SK-N-SH (cell line): ENCODE data around the gene KCTD11. TPM values are rescaled to one million over a fixed set of nuclear protein-coding genes. Genes with fewer than 3 reads are reported as not detected.

ENCODE experiments used
- CTCF ChIA-PET: fragments of 300-600, 350-600 bp; formaldehyde crosslinking; extraction: SDS; loops from one replicate; lab custom pipeline; 2021; lab: Yijun Ruan, JAX
- POLR2A ChIA-PET: fragments of 350-600 bp; sonication (Branson Sonifier 250); formaldehyde crosslinking; extraction: SDS; loops from one replicate; lab custom pipeline; 2020; ENCODE audit warnings: antibody characterized with exemption, inconsistent platforms; lab: Yijun Ruan, JAX
- DNase-seq: peaks from one replicate; pipeline ENCODE4 v3.0.0; 2012
- H2AFZ ChIP-seq: fragments of 200-600 bp; sonication (generic); 2 replicates; pipeline ENCODE4 v1.8.1; 2016; ENCODE audit warnings: antibody characterized with exemption, mild to moderate bottlenecking, low read depth
- H3F3A ChIP-seq: fragments of 200-600 bp; sonication (generic); replicated peaks from 2 replicates; pipeline ENCODE3; 2016; ENCODE audit warnings: antibody characterized with exemption, mild to moderate bottlenecking; ENCODE audit not compliant: insufficient read depth
- H3K27ac ChIP-seq, 2 experiments: fragments of 200-500 bp in 1 of 2; fragments of 200-600 bp in 1 of 2; sonication (Bioruptor generic) in 1 of 2; sonication (generic), shearing (Covaris generic) in 1 of 2; 2 replicates each; pipeline versions ENCODE4 v1.5.1 to v1.6.1; 2014 to 2016; ENCODE audit warnings: low read depth in 2 of 2, inconsistent platforms in 1 of 2, low read length in 1 of 2, mild to moderate bottlenecking in 1 of 2, mixed read lengths in 1 of 2
- H3K27me3 ChIP-seq: fragments of 200-600 bp; sonication (generic), shearing (Covaris generic); 2 replicates; pipeline ENCODE4 v1.6.1; 2016; ENCODE audit warnings: mixed run types; ENCODE audit not compliant: insufficient read depth
- H3K36me3 ChIP-seq, 2 experiments: fragments of 200-500 bp in 1 of 2; fragments of 200-600 bp in 1 of 2; sonication (Bioruptor generic) in 1 of 2; sonication (generic) in 1 of 2; replicated peaks in 1 of 2; 2 replicates each; pipeline versions ENCODE3 to v1.5.1; 2014 to 2016; ENCODE audit warnings: low read length in 1 of 2, mild to moderate bottlenecking in 1 of 2; ENCODE audit not compliant: insufficient read depth in 2 of 2, control insufficient read depth in 1 of 2
- H3K4me1 ChIP-seq, 2 experiments: fragments of 200-500 bp in 1 of 2; fragments of 200-600 bp in 1 of 2; sonication (Bioruptor generic) in 1 of 2; sonication (generic), shearing (Covaris generic) in 1 of 2; 2 replicates each; pipeline versions ENCODE4 v1.5.1 to v1.6.1; 2014 to 2016; ENCODE audit warnings: low read depth in 1 of 2, low read length in 1 of 2, mixed run types in 1 of 2; ENCODE audit not compliant: insufficient read depth in 2 of 2, control insufficient read depth in 1 of 2
- H3K4me2 ChIP-seq: fragments of 200-600 bp; sonication (generic), shearing (Covaris generic); 2 replicates; pipeline ENCODE4 v1.6.1; 2017; ENCODE audit warnings: mixed run types
- H3K4me3 ChIP-seq, 2 experiments: fragments of 200-500 bp in 1 of 2; fragments of 200-600 bp in 1 of 2; sonication (Bioruptor generic) in 1 of 2; sonication (generic), shearing (Covaris generic) in 1 of 2; 2 replicates each; pipeline versions ENCODE4 v1.5.1 to v1.8.1; 2014 to 2016; ENCODE audit warnings: low read depth in 2 of 2, inconsistent platforms in 1 of 2, low read length in 1 of 2, mild to moderate bottlenecking in 1 of 2, mixed read lengths in 1 of 2, moderate library complexity in 1 of 2
- H3K79me2 ChIP-seq: fragments of 200-600 bp; sonication (generic); 2 replicates; pipeline ENCODE4 v1.8.1; 2017; ENCODE audit warnings: mild to moderate bottlenecking; ENCODE audit not compliant: insufficient read depth
- H3K9ac ChIP-seq: fragments of 200-600 bp; sonication (generic); 2 replicates; pipeline ENCODE4 v1.6.1; 2017; ENCODE audit warnings: mixed run types
- H3K9me2 ChIP-seq: fragments of 200-600 bp; sonication (generic); 2 replicates; pipeline ENCODE4 v1.6.1; 2017; ENCODE audit warnings: mixed run types
- H3K9me3 ChIP-seq: fragments of 200-600 bp; sonication (generic); 2 replicates; pipeline ENCODE4 v1.6.1; 2017; ENCODE audit warnings: mixed run types, mild to moderate bottlenecking, moderate library complexity
- H4K20me1 ChIP-seq: fragments of 200-600 bp; sonication (generic); 2 replicates; pipeline ENCODE4 v1.6.1; 2017; ENCODE audit warnings: mild to moderate bottlenecking, mixed run types; ENCODE audit not compliant: insufficient read depth
- ELF1 ChIP-seq: IDR thresholded peaks from 2 replicates; pipeline ENCODE4 v1.4.0; 2012
- FOSL2 ChIP-seq: IDR thresholded peaks from 2 replicates; pipeline ENCODE4 v1.4.0; 2012; ENCODE audit warnings: low read depth, mild to moderate bottlenecking, moderate library complexity, borderline replicate concordance
- GABPA ChIP-seq: IDR thresholded peaks from 2 replicates; pipeline ENCODE4 v1.4.0; 2012; ENCODE audit warnings: low read depth, mild to moderate bottlenecking
- GATA2 ChIP-seq: sonication (generic); formaldehyde crosslinking; IDR thresholded peaks from 2 replicates; pipeline ENCODE4 v1.5.0; 2020; ENCODE audit warnings: mild to moderate bottlenecking, missing genetic modification reagents
- JUND ChIP-seq: IDR thresholded peaks from 2 replicates; pipeline ENCODE4 v1.4.0; 2012
- MEF2A ChIP-seq: IDR thresholded peaks from 2 replicates; pipeline ENCODE4 v1.4.0; 2012; ENCODE audit warnings: low read depth, borderline replicate concordance
- NFIC ChIP-seq: IDR thresholded peaks from 2 replicates; pipeline ENCODE4 v1.4.0; 2012; ENCODE audit warnings: borderline replicate concordance
- NRF1 ChIP-seq: IDR thresholded peaks from 2 replicates; pipeline ENCODE4 v1.6.1; 2012; ENCODE audit warnings: low read depth, mild to moderate bottlenecking, low read length
- POLR2AphosphoS5 ChIP-seq: IDR thresholded peaks from 2 replicates; pipeline ENCODE4 v1.6.1; 2012; ENCODE audit warnings: low read depth, low read length
- RCOR1 ChIP-seq: fragments of 150-350 bp; IDR thresholded peaks from 2 replicates; pipeline ENCODE4 v1.6.1; 2017; ENCODE audit warnings: antibody characterized with exemption, low read length
- RXRA ChIP-seq: IDR thresholded peaks from 2 replicates; pipeline ENCODE4 v1.4.0; 2012; ENCODE audit warnings: low read depth, mild to moderate bottlenecking, borderline replicate concordance
- SMC3 ChIP-seq: IDR thresholded peaks from 2 replicates; pipeline ENCODE4 v1.6.1; 2012; ENCODE audit warnings: low read depth, low read length, improper control_type of control experiment
- TAF1 ChIP-seq: IDR thresholded peaks from 2 replicates; pipeline ENCODE4 v1.6.1; 2012; ENCODE audit warnings: low read depth, mild to moderate bottlenecking, low read length, moderate library complexity, borderline replicate concordance
- TEAD4 ChIP-seq: IDR thresholded peaks from 2 replicates; pipeline ENCODE4 v1.4.0; 2012; ENCODE audit warnings: mild to moderate bottlenecking, borderline replicate concordance; ENCODE audit not compliant: insufficient read depth
- YY1 ChIP-seq: IDR thresholded peaks from 2 replicates; pipeline ENCODE4 v1.4.0; 2012; ENCODE audit warnings: low read depth, mild to moderate bottlenecking
- WGBS: methylation state at CpG from one replicate; pipeline ENCODE4 v1.1.6; 2017; ENCODE audit warnings: low lambda C conversion rate; 5-methylcytosine and 5-hydroxymethylcytosine counted together
- polyA plus RNA-seq, 3 experiments: library from polyadenylated mRNA; depleted of rRNA; stranded (reverse); fragments of >200 nt; gene quantifications; 2 replicates each; pipeline ENCODE4 v1.2.3, GENCODE V29; 2012
- TF ChIP-seq, protein P1 (sequence below): IDR thresholded peaks from 2 replicates; pipeline ENCODE4 v1.6.1; 2012; ENCODE audit warnings: mild to moderate bottlenecking, low read depth, low read length, moderate library complexity
- TF ChIP-seq, protein P2 (sequence below): IDR thresholded peaks from 2 replicates; pipeline ENCODE4 v1.4.0; 2012; ENCODE audit warnings: low read depth
- TF ChIP-seq, protein P3 (sequence below): IDR thresholded peaks from 2 replicates; pipeline ENCODE4 v1.4.0; 2012; ENCODE audit warnings: low read depth, borderline replicate concordance

Gene KCTD11
- polyA plus RNA-seq, 1 of the 3 experiments (the other 2 are of a cell fraction), result 9.5 TPM

DNA sequence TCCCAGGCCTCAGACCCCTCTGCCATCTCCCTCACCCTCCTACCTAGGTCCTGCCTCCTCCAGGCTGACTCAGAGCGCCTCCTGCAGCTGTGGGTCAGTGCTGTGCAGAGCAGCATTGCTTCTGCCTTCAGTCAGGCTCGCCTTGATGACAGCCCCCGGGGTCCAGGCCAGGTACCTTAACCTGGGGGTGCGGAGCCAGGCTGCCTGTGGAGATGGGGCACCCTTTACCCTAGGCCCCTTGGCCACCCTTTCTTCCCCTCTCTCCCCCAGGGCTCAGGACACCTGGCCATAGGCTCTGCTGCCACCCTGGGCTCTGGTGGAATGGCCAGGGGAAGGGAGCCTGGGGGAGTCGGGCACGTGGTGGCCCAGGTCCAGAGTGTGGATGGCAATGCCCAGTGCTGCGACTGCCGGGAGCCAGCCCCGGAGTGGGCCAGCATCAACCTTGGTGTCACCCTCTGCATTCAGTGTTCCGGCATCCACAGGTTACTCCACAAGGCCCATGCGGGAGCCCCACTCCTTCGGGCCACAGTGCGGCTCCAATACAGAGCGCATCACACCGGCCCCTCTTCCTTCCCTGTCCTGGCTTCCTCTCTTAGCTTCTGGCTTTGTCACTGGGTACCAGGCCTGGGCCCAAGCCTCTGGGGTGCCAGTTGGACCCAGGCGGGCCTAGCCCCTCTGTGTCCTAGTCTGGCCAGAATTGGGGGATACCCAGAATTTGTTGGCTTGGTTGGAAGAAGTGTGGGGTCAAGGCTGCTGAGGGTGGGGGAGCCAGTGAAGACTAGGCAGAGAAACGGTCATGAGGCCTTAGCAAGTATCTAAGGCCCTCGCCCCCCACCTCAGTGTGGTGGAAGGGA, 5.0 kb upstream of the KCTD11 start:
- no peaks in the 10 kb centered on the region for H3K9me3 ChIP-seq
- no peaks in the 10 kb centered on the region for H3K36me3 ChIP-seq
- peaks cover 11% of the 10 kb centered on the region for H3K79me2 ChIP-seq
- no peak overlapping the region for H3K9ac ChIP-seq
- no peak overlapping the region for H3K27ac ChIP-seq
- H4K20me1 ChIP-seq, result no peaks in the 10 kb centered on the region; the same call in 1 of the 2 replicates
- peaks cover 18% of the 10 kb centered on the region for H3F3A ChIP-seq
- peaks cover 10% of the 10 kb centered on the region; the same call in 1 of the 2 replicates for H3K27me3 ChIP-seq
- CTCF ChIA-PET, result interaction anchor here (0.8 to 5.6 kb wide), 9 partner anchors 8 to 214 kb away, joined by 3 to 55 read pairs (median 7); partner anchors contain the start of genes ACAP1, DVL2, GABARAP and SENP3
- POLR2A ChIA-PET, result no interaction called here
- H3K4me1 ChIP-seq, result peaks cover 6 to 16% of the 10 kb centered on the region in 2 experiments; a peak in 2 of 4 replicates
- H3K4me2 ChIP-seq, result no peak overlapping the region
- 74% methylated on average over 17 of the region's 18 CpGs for WGBS
- no peak overlapping the region for H2AFZ ChIP-seq
- no peak overlapping the region for H3K4me3 ChIP-seq
- TF ChIP-seq POLR2AphosphoS5, result no peak
- TF ChIP-seq RCOR1, result no peak
- no peak for TF ChIP-seq FOSL2
- no peak for TF ChIP-seq JUND
- no peak for TF ChIP-seq NRF1
- TF ChIP-seq, protein P1, sequence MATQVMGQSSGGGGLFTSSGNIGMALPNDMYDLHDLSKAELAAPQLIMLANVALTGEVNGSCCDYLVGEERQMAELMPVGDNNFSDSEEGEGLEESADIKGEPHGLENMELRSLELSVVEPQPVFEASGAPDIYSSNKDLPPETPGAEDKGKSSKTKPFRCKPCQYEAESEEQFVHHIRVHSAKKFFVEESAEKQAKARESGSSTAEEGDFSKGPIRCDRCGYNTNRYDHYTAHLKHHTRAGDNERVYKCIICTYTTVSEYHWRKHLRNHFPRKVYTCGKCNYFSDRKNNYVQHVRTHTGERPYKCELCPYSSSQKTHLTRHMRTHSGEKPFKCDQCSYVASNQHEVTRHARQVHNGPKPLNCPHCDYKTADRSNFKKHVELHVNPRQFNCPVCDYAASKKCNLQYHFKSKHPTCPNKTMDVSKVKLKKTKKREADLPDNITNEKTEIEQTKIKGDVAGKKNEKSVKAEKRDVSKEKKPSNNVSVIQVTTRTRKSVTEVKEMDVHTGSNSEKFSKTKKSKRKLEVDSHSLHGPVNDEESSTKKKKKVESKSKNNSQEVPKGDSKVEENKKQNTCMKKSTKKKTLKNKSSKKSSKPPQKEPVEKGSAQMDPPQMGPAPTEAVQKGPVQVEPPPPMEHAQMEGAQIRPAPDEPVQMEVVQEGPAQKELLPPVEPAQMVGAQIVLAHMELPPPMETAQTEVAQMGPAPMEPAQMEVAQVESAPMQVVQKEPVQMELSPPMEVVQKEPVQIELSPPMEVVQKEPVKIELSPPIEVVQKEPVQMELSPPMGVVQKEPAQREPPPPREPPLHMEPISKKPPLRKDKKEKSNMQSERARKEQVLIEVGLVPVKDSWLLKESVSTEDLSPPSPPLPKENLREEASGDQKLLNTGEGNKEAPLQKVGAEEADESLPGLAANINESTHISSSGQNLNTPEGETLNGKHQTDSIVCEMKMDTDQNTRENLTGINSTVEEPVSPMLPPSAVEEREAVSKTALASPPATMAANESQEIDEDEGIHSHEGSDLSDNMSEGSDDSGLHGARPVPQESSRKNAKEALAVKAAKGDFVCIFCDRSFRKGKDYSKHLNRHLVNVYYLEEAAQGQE, result no peak
- TF ChIP-seq ELF1, result no peak
- no peak for TF ChIP-seq SMC3
- no peak for TF ChIP-seq NFIC
- TF ChIP-seq GATA2, result no peak
- TF ChIP-seq TEAD4, result no peak
- TF ChIP-seq, protein P2, sequence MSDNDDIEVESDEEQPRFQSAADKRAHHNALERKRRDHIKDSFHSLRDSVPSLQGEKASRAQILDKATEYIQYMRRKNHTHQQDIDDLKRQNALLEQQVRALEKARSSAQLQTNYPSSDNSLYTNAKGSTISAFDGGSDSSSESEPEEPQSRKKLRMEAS, result no peak
- TF ChIP-seq GABPA, result no peak
- TF ChIP-seq, protein P3, sequence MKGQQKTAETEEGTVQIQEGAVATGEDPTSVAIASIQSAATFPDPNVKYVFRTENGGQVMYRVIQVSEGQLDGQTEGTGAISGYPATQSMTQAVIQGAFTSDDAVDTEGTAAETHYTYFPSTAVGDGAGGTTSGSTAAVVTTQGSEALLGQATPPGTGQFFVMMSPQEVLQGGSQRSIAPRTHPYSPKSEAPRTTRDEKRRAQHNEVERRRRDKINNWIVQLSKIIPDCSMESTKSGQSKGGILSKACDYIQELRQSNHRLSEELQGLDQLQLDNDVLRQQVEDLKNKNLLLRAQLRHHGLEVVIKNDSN, result no peak
- TF ChIP-seq TAF1, result no peak
- no peak for TF ChIP-seq MEF2A
- no peak for TF ChIP-seq YY1
- no peak for TF ChIP-seq RXRA
- H3K9me2 ChIP-seq, result no peaks in the 10 kb centered on the region
- no peak for DNase-seq
